ENCODE measurements around the gene NCKAP5. TPM values are rescaled to one million over a fixed set of nuclear protein-coding genes. Genes with fewer than 3 reads are reported as not detected.

NCKAP5 gene
- total and polyA plus RNA-seq, 2 of the 8 experiments (the other 6 are each of a cell fraction or from before 2014, with no cell fraction given), result 0.27 to 0.86 TPM

- CTCF ChIA-PET (ENCODE audit: partially characterized antibody), result interaction anchor here (0.6 to 2.2 kb wide), 2 partner anchors 242 to 607 kb away, joined by 5 read pairs; no protein-coding TSS in a partner anchor
- TF ChIP-seq KDM1A (IDR thresholded peaks at IDR 0.05; ENCODE audit: borderline replicate concordance, low read length) (no peak), NRF1 (IDR thresholded peaks at IDR 0.05; ENCODE audit: low read depth, low read length) (no peak), BCL11A (IDR thresholded peaks at IDR 0.05; ENCODE audit: low read depth in 2 of 2, low read length in 2 of 2) (no peak), SIRT6 (IDR thresholded peaks at IDR 0.05; ENCODE audit: low read length) (no peak)
These were observed 779.2 kb downstream of the NCKAP5 start for GRCh38 chr2:132789066-132789465.

More at GRCh38 chr2:132789066-132789465, 779.2 kb downstream of the NCKAP5 start:
- H4K8ac ChIP-seq (ENCODE audit: extremely low read depth, insufficient read depth, low read length), result no peak overlapping the region
- H3K4me2 ChIP-seq (ENCODE audit: insufficient read depth in 1 of 2, low read depth in 2 of 2, low read length in 2 of 2), result no peak overlapping the region
- no peak overlapping the region for H2BK15ac ChIP-seq (ENCODE audit: low read length)
- H3K56ac ChIP-seq (replicated peaks; ENCODE audit: insufficient read length, low read depth, low read length), result no peak overlapping the region
- H3K18ac ChIP-seq (ENCODE audit: extremely low read depth, low read length), result no peak overlapping the region
- H2BK5ac ChIP-seq (ENCODE audit: low read depth, low read length), result no peak overlapping the region
- 80% methylated on average over 2 of the region's 2 CpGs; no CpG with 5 or more reads in 1 of the 2 experiments for WGBS, 2 experiments (ENCODE audit: extremely low coverage in 1 of 2, insufficient coverage in 1 of 2, insufficient read length in 1 of 2, insufficient replicate concordance in 2 of 2, low coverage in 1 of 2, low lambda C conversion rate in 2 of 2, missing lambda C conversion rate in 1 of 2)
- H3K4me1 ChIP-seq (replicated peaks in 1 of 4; ENCODE audit: control insufficient read depth in 3 of 4, insufficient read depth in 4 of 4, low read length in 3 of 4), result no peaks in the 10 kb centered on the region
- no peak overlapping the region for H2BK20ac ChIP-seq (ENCODE audit: low read length)
- H3K4ac ChIP-seq (replicated peaks; ENCODE audit: insufficient read length, low read depth, low read length), result no peak overlapping the region
- no peaks in the 10 kb centered on the region for H3K9me3 ChIP-seq (ENCODE audit: insufficient read depth in 2 of 2, low read depth in 1 of 2, low read length in 1 of 2)
- no peak overlapping the region for H3K27ac ChIP-seq (ENCODE audit: low read depth, low read length)
- H2AFZ ChIP-seq (ENCODE audit: low read length), result no peak overlapping the region
- H3K36me3 ChIP-seq (ENCODE audit: control insufficient read depth in 2 of 4, insufficient read depth in 4 of 4, low read length in 3 of 4), result no peaks in the 10 kb centered on the region
- no peak overlapping the region for H2AK5ac ChIP-seq (ENCODE audit: low read depth, low read length)
- H4K5ac ChIP-seq (ENCODE audit: insufficient read length, low read depth, low read length), result no peak overlapping the region
- POLR2A ChIA-PET (ENCODE audit: partially characterized antibody), result interaction anchor here (0.9 kb wide), 1 partner anchor 40 kb away, joined by 3 read pairs; no protein-coding TSS in a partner anchor
- no peaks in the 10 kb centered on the region for H3K23me2 ChIP-seq (ENCODE audit: low read depth, low read length)
- no peak overlapping the region for H3K9ac ChIP-seq (replicated peaks in 1 of 4; ENCODE audit: extremely low read depth in 1 of 4, low read depth in 3 of 4, low read length in 3 of 4)
- H3K14ac ChIP-seq (ENCODE audit: insufficient read length), result no peak overlapping the region
- no peak overlapping the region for H2BK12ac ChIP-seq (ENCODE audit: low read depth, low read length)
- no peak overlapping the region for H2BK120ac ChIP-seq (replicated peaks; ENCODE audit: low read depth, low read length)
- DNase-seq (ENCODE audit: low read depth in 1 of 2, low spot score in 2 of 2), result no peak
- H3K27me3 ChIP-seq (replicated peaks in 1 of 4; ENCODE audit: control insufficient read depth in 3 of 4, extremely low read depth in 1 of 4, insufficient read depth in 3 of 4, low read length in 3 of 4), result peaks cover 0 to 1% (median 0%) of the 10 kb centered on the region in 4 experiments; a peak in 1 of 7 replicates
- no peak overlapping the region for H4K91ac ChIP-seq (replicated peaks; ENCODE audit: insufficient read length, low read length)
- H4K20me1 ChIP-seq (replicated peaks in 1 of 2; ENCODE audit: control insufficient read depth in 1 of 2, insufficient read depth in 2 of 2, low read length in 2 of 2), result no peaks in the 10 kb centered on the region
- no peaks in the 10 kb centered on the region for H3K79me1 ChIP-seq (ENCODE audit: low read depth, low read length)
- FAIRE-seq, result no peak
- H3K4me3 ChIP-seq (ENCODE audit: extremely low read depth in 1 of 4, insufficient read depth in 2 of 4, low read depth in 3 of 4, low read length in 4 of 4), result no peak overlapping the region
- H3K79me2 ChIP-seq (ENCODE audit: control insufficient read depth in 1 of 2, insufficient read depth in 2 of 2, low read length in 2 of 2), result no peaks in the 10 kb centered on the region
- H3K23ac ChIP-seq (ENCODE audit: insufficient read length), result no peak overlapping the region
